Fibroblast of skin of left biceps (primary cell): ENCODE data around the gene F8.
"Not testable (repeated sequence)": the region's sequence is repeated elsewhere in the genome, so short reads cannot be mapped to it uniquely, and the experiment has no call there.

Experiments used
- DNase-seq, 2 experiments: peaks; one replicate each; pipeline ENCODE4 v3.0.0-alpha.2; 2013; ENCODE audit warnings: low read depth in 2 of 2

Gene F8

GRCh38 chrX:155031657-155032056 lies 9.1 kb upstream of the F8 start:
- DNase-seq = no peak

- DNase-seq = no peak
These were observed 6.4 kb upstream of the F8 start for GRCh38 chrX:155028877-155029291.

GRCh38 chrX:155028129-155028528 lies 5.6 kb upstream of the F8 start:
- DNase-seq = no peak

GRCh38 chrX:155027509-155028066 lies 5.1 kb upstream of the F8 start:
- peak; percentile 33 to 37 for DNase-seq

DNA sequence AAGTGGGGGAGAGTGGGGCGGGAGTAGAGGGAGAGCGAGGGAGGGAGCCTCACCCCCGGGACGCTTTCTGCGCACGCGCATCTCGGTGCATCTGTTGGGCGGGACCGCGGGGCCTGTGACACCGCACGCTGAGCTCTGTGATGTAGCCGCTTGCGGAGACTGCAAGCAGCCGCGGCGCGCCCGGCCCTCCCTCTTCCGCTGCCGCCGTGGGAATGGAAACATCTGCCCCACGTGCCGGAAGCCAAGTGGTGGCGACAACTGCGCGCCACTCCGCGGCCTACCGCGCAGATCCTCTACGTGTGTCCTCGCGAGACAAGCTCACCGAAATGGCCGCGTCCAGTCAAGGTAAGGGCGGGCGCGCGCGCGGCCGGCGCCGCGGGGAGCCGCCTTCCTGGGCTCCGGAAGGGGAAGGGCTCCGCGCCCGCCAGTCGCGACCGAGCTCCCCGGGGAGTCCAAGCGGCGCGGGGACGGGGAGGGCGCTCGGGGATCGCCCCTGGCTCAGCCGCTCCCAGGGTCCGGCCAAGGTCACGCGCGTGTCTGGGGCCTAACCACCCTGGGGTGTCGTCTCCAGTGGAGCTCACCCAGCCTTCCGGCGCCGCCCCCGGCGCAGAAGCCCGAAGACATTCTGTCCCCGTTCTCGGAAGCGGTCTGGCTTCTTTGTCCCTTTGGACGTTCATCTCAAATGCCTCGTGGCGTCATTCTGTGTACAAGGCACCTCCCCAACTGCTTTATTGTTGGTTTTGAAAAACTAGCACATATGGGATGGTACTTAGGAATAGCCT lies 4.4 kb upstream of the F8 start, which contains the start of gene FUNDC2:
FUNDC2 (plus strand) TSS at position 118 of the 782 bp plus-strand sequence; CDS start at position 213, 95 bp downstream.
- DNase-seq = peak; percentile 77 to 80

DNA sequence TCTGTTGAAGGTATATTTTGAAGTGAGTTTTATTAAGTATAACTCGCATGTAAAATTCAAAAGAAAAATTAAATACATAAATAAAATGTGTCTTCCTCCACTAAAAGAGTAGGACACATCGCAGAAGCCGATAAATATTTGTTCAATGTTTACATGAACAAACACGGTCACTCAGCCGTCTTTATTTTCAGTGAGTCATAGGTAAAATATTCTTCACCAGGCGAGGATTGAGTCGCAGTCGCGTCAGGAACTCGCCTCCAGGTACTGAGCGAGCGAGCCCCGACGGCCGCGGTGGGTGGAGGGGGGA lies 3.9 kb upstream of the F8 start:
- DNase-seq = no peak

GRCh38 chrX:155023907-155024833 lies 1.6 kb upstream of the F8 start:
- DNase-seq = no peak

GRCh38 chrX:155020591-155020990 lies 1.9 kb downstream of the F8 start:
- no peak for DNase-seq

DNA sequence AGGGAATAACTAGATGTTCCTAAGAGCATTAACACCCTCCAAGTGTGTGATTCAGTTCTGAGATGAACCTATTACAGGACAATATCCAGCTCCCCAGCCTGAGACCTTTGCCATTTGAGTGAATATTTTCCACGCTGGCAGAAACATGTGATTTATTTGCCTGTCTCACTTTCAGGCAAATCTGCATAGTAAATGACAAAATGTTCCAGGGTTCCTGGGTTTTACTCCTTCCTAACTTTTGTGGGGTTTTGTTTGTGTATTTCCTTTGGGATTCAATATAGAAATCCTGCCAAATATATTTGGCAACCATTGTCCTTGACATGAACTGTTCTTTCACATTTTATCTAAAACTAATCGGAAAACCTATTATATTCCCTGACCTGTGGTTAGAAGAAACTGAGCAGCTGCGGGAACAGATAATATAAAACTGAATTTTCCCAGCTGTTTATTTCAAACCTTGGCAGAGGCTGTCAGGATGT lies 12.5 kb downstream of the F8 start:
- no peak for DNase-seq

GRCh38 chrX:155008578-155008977 lies 13.9 kb downstream of the F8 start:
- DNase-seq = not testable (repeated sequence)

- DNase-seq = not testable (repeated sequence)
These were observed 15.4 kb downstream of the F8 start for GRCh38 chrX:155006913-155007671.

DNA sequence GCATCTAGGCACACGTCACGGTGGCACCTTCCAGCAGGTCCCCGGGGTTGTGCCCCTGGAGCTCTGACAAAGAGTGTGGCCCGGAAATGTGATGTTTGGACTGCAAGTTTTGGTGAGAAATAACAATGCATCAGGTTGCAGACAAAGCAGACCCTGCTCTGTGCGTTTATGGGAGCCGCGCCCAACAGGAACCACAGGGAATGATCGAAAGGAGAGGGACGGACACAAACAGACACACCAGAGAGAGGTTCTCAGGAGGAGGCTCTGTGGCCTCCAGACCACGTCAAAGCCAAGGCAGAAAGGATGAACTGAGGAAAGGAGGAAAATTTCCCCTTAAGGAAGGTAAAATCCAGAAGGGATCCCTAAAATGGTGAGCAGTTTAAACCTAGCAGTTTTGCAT lies 16.1 kb downstream of the F8 start:
- DNase-seq = not testable (repeated sequence)

DNA sequence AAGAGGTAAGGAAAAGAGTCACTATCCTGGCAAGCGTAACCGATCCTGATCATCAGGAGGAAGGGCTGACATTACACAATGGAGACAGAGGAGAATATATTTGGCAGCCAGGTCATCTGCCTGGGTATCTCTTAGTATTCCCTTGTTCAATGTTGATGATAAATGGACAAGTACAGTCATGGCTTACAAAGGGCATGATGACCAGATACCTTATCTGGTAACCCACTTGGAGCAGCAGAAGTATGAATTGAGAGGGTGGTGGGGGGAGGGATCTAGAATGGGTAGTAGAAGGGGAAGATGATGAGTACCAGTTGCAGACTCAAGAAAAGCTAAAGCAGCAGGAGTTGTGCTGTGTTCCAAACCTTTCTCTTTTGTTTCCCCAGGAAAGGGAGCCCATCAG lies 17.3 kb downstream of the F8 start:
- no peak for DNase-seq

GRCh38 chrX:155001873-155002272 lies 20.6 kb downstream of the F8 start:
- DNase-seq = no peak

GRCh38 chrX:155000841-155001240 lies 21.7 kb downstream of the F8 start:
- DNase-seq = no peak

- no peak for DNase-seq
These were observed 24.2 kb downstream of the F8 start for GRCh38 chrX:154998204-154998880.

DNA sequence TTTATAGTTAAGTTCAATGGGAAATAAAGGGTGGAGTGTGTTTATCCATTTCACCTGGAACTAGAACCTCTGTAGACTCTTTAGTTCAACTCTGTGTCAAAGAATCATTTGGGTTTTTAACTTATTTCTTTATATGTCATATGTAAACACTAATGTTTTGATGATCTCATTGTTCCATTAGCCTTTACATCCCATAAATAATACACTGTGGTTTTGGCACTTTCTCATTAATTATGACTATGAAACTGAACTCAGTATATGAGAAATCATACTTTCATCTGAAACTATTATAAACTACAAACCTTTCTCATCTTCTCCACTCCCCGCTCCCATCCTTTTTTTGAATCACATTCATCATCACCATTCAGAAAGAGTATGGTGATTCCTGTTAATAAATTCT lies 31.0 kb downstream of the F8 start:
- no peak for DNase-seq

GRCh38 chrX:154991039-154991438 lies 31.5 kb downstream of the F8 start:
- DNase-seq = no peak

- DNase-seq = no peak
These were observed 32.0 kb downstream of the F8 start for GRCh38 chrX:154990496-154990895.

DNA sequence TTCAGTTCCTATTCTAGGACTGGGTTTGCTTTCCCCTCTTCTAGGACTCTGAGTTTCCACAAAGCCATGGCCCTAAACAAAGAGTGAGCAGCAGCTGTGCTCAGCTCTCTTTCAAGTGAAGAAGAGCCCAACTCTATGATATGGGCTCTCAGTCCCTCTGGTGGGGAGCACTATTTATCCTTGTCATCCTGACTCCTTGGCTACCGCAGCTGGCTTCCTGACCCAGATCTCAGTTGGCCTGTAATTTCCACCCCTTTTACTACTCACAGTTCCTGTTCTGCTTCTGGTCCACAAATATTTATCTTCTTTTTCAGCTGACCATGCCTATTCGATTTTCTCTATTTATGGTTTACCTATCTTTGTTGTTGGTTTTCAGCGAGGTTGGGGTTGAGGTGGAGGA lies 33.8 kb downstream of the F8 start:
- no peak for DNase-seq

- DNase-seq = no peak
These were observed 34.6 kb downstream of the F8 start for GRCh38 chrX:154987940-154988339.
